MM.1S (cell line): ENCODE results near the gene C1orf21.

Experiments used
- DNase-seq: peaks from one replicate; pipeline ENCODE4 v3.0.0-alpha.2; 2015
- H2AFZ ChIP-seq: fragments of 300-600 bp; sonication (generic); 2 replicates; pipeline ENCODE4 v1.6.0; 2016; ENCODE audit warnings: antibody characterized with exemption, low read length
- H3F3A ChIP-seq: fragments of 300-600 bp; sonication (generic); 2 replicates; pipeline ENCODE4 v1.6.1; 2016; ENCODE audit warnings: mild to moderate bottlenecking, antibody characterized with exemption, low read length, moderate library complexity, mixed read lengths; ENCODE audit not compliant: insufficient read depth
- H3K27ac ChIP-seq: fragments of 300-600 bp; sonication (generic); 2 replicates; pipeline ENCODE4 v1.5.1; 2016; ENCODE audit warnings: mild to moderate bottlenecking, low read length
- H3K27me3 ChIP-seq: fragments of 300-600 bp; sonication (generic); replicated peaks from 2 replicates; pipeline ENCODE4 v1.6.0; 2016; ENCODE audit warnings: low read length; ENCODE audit not compliant: insufficient read depth
- H3K36me3 ChIP-seq: fragments of 300-600 bp; sonication (generic); replicated peaks from 2 replicates; pipeline ENCODE4 v1.6.1; 2016; ENCODE audit warnings: mild to moderate bottlenecking, low read length, mixed read lengths; ENCODE audit not compliant: insufficient read depth
- H3K4me1 ChIP-seq: fragments of 300-600 bp; sonication (generic); 2 replicates; pipeline ENCODE4 v1.6.1; 2016; ENCODE audit warnings: low read length, mixed read lengths
- H3K4me2 ChIP-seq: fragments of 300-600 bp; sonication (generic); 2 replicates; pipeline ENCODE4 v1.6.0; 2016; ENCODE audit warnings: low read depth, low read length
- H3K4me3 ChIP-seq: fragments of 300-600 bp; sonication (generic); 2 replicates; pipeline ENCODE4 v1.5.1; 2016; ENCODE audit warnings: low read length, mixed read lengths
- H3K79me2 ChIP-seq: fragments of 300-600 bp; sonication (generic); 2 replicates; pipeline ENCODE4 v1.6.1; 2016; ENCODE audit warnings: mixed run types, low read length, mixed read lengths
- H3K9ac ChIP-seq: fragments of 300-600 bp; sonication (generic); 2 replicates; pipeline ENCODE4 v1.6.1; 2016; ENCODE audit warnings: low read length, mixed read lengths
- H3K9me2 ChIP-seq: fragments of 300-600 bp; sonication (generic); replicated peaks from 2 replicates; pipeline ENCODE4 v1.6.1; 2016; ENCODE audit warnings: mild to moderate bottlenecking, low read length, mixed read lengths; ENCODE audit not compliant: insufficient read depth
- H3K9me3 ChIP-seq: fragments of 300-600 bp; sonication (generic); replicated peaks from 2 replicates; pipeline ENCODE4 v1.6.1; 2016; ENCODE audit warnings: mild to moderate bottlenecking, low read length, mixed read lengths; ENCODE audit not compliant: insufficient read depth
- H4K20me1 ChIP-seq: fragments of 300-600 bp; sonication (generic); 2 replicates; pipeline ENCODE4 v1.6.1; 2016; ENCODE audit warnings: mild to moderate bottlenecking, low read length, moderate library complexity, mixed read lengths; ENCODE audit not compliant: insufficient read depth
- CTCF ChIP-seq: fragments of 300-600 bp; sonication (generic); IDR thresholded peaks from 2 replicates; pipeline ENCODE4 v1.5.1; 2016; ENCODE audit warnings: antibody characterized with exemption, low read length, mixed read lengths
- EZH2 ChIP-seq: fragments of 300-600 bp; sonication (generic); optimal IDR thresholded peaks from 2 replicates; pipeline ENCODE3; 2017; ENCODE audit warnings: low read depth, mild to moderate bottlenecking, antibody characterized with exemption, low read length, mixed read lengths
- EZH2phosphoT487 ChIP-seq: fragments of 300-600 bp; sonication (generic); IDR thresholded peaks from 2 replicates; pipeline ENCODE4 v1.6.1; 2018; ENCODE audit warnings: antibody characterized with exemption, low read length

Gene C1orf21

GRCh38 chr1:184539580-184539979 lies 152.8 kb downstream of the C1orf21 start:
- no peak for TF ChIP-seq CTCF
- TF ChIP-seq EZH2phosphoT487 = no peak
- TF ChIP-seq EZH2 = no peak
- Histone ChIP-seq H3K9me3 (no peaks in the 10 kb centered on the region), H2AFZ (no peak overlapping the region), H3K9ac (no peak overlapping the region), H3K36me3 (no peaks in the 10 kb centered on the region), H3K4me2 (no peak overlapping the region), H3K27me3 (no peaks in the 10 kb centered on the region), H3F3A (no peaks in the 10 kb centered on the region), H3K9me2 (no peaks in the 10 kb centered on the region), H3K79me2 (no peaks in the 10 kb centered on the region), H4K20me1 (no peaks in the 10 kb centered on the region), H3K4me1 (no peaks in the 10 kb centered on the region), H3K27ac (no peak overlapping the region), H3K4me3 (no peak overlapping the region)
- no peak for DNase-seq

GRCh38 chr1:184541537-184542152 lies 154.8 kb downstream of the C1orf21 start:
- no peaks in the 10 kb centered on the region for H4K20me1 ChIP-seq
- no peaks in the 10 kb centered on the region for H3F3A ChIP-seq
- H3K4me1 ChIP-seq = no peaks in the 10 kb centered on the region
- no peaks in the 10 kb centered on the region for H3K36me3 ChIP-seq
- no peaks in the 10 kb centered on the region for H3K9me3 ChIP-seq
- H3K27me3 ChIP-seq = no peaks in the 10 kb centered on the region
- no peaks in the 10 kb centered on the region for H3K79me2 ChIP-seq
- no peak overlapping the region for H3K4me3 ChIP-seq
- TF ChIP-seq EZH2phosphoT487 (no peak), EZH2 (no peak), CTCF (no peak)
- DNase-seq = no peak
- no peak overlapping the region for H3K27ac ChIP-seq
- no peak overlapping the region for H2AFZ ChIP-seq
- H3K9me2 ChIP-seq = no peaks in the 10 kb centered on the region
- H3K4me2 ChIP-seq = no peak overlapping the region
- no peak overlapping the region for H3K9ac ChIP-seq

- Histone ChIP-seq H3K4me2 (no peak overlapping the region), H3K4me3 (no peak overlapping the region), H3K27me3 (no peaks in the 10 kb centered on the region), H3K27ac (no peak overlapping the region), H3F3A (no peaks in the 10 kb centered on the region), H2AFZ (no peak overlapping the region), H3K36me3 (no peaks in the 10 kb centered on the region), H3K9me3 (no peaks in the 10 kb centered on the region), H4K20me1 (no peaks in the 10 kb centered on the region), H3K9me2 (no peaks in the 10 kb centered on the region), H3K4me1 (no peaks in the 10 kb centered on the region), H3K9ac (no peak overlapping the region), H3K79me2 (no peaks in the 10 kb centered on the region)
- no peak for TF ChIP-seq EZH2phosphoT487
- TF ChIP-seq EZH2 = no peak
- TF ChIP-seq CTCF = no peak
- no peak for DNase-seq
These were observed 155.5 kb downstream of the C1orf21 start for GRCh38 chr1:184542291-184542690.
